AG09309 (cell line): ENCODE data around the gene FTL.

Experiments used
- DNase-seq: peaks from one replicate; pipeline ENCODE4 v3.0.0-alpha.2; 2010; ENCODE audit warnings: low read depth
- H3K4me3 ChIP-seq: 2 replicates; pipeline ENCODE4 v1.5.1; 2011; ENCODE audit warnings: mild to moderate bottlenecking, low read depth, low read length, moderate library complexity; ENCODE audit not compliant: control insufficient read depth
- TF ChIP-seq, protein P1 (sequence below): IDR thresholded peaks from 2 replicates; pipeline ENCODE4 v1.5.1; 2011; ENCODE audit warnings: mild to moderate bottlenecking, low read depth, low read length, inconsistent platforms; ENCODE audit not compliant: insufficient read depth, control insufficient read depth; ENCODE audit errors: missing control alignments

Gene FTL

DNA sequence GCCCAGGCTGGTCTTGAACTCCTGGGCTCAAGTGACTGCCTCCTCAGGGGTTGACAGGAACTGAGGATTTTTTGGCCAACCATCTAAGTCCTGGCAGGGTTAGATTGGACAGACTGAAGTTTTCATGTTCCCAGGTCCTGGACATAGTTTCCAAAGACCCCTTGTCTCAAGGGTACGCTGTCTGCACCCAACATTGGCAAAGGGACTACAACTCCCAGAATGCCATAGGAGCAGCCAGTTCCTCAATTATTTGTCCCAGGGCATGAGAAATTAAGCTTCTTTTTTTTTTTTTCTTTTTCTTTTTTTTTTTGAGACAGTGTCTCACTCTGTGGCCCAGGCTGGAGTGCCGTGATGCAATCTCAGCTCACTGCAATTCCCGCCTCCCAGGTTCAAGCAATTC lies 21.1 kb downstream of the FTL start:
- DNase-seq: no peak
- TF ChIP-seq, protein P1, sequence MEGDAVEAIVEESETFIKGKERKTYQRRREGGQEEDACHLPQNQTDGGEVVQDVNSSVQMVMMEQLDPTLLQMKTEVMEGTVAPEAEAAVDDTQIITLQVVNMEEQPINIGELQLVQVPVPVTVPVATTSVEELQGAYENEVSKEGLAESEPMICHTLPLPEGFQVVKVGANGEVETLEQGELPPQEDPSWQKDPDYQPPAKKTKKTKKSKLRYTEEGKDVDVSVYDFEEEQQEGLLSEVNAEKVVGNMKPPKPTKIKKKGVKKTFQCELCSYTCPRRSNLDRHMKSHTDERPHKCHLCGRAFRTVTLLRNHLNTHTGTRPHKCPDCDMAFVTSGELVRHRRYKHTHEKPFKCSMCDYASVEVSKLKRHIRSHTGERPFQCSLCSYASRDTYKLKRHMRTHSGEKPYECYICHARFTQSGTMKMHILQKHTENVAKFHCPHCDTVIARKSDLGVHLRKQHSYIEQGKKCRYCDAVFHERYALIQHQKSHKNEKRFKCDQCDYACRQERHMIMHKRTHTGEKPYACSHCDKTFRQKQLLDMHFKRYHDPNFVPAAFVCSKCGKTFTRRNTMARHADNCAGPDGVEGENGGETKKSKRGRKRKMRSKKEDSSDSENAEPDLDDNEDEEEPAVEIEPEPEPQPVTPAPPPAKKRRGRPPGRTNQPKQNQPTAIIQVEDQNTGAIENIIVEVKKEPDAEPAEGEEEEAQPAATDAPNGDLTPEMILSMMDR: no peak
- H3K4me3 ChIP-seq: no peak overlapping the region

DNA sequence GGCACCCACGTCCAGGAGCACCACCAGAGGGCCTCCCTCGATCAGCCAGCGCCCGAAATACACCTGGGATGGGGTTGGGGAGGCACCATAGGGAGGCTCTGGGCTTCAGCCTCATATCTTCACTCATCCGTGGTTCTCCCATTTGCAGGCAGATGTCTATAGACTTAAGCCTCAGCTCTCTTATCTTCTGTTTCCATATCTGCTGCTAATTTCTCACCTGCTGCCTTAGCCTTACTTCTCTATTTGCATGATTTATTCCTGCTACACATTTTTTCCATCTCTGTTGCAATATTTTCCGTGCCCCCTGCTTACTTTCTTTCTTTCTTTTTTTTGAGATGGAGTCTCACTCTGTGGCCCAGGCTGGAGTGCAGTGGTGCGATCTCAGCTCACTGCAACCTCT lies 22.2 kb downstream of the FTL start:
- TF ChIP-seq, protein P1: no peak
- no peak overlapping the region for H3K4me3 ChIP-seq
- no peak for DNase-seq

DNA sequence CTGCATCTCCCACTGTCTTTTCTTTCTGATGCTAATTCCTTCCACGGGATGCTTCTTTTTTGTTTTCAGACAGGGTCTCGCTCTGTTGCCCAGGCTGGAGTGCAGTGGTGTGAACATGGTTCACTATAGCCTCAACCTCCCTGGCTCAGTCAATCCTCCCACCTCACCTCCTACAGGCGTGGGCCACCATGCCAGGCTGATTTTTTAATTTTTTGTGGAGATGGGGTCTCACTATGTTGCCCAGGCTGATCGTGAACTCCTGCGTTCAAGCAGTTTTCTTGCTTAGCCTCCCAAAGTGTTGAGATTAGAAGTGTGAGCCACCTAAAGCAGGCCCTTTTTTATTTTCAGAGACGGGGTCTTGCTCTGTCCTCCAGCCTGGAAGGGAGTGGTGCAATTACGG lies 23.2 kb downstream of the FTL start:
- no peak overlapping the region for H3K4me3 ChIP-seq
- DNase-seq: no peak
- TF ChIP-seq, protein P1: no peak

DNA sequence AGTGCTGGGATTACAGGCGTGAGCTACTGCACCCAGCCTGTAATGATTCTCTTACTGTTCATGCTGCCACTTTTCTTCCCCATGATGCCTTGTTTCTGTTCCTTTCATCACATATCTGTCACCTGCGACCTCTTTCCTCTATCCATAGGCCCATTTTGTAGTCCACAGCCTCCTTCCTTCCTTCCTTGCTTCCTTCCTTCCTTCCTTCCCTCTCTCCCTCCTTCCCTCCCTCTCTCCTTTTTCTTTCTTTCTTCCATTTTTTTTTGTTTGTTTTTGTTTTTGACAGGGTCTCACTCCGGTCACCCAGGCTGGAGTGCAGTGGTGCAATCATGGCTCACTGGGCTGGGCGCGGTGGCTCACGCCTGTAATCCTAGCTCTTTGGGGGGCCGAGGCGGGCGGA lies 23.8 kb downstream of the FTL start:
- H3K4me3 ChIP-seq: no peak overlapping the region
- TF ChIP-seq, protein P1: no peak
- DNase-seq: no peak

DNA sequence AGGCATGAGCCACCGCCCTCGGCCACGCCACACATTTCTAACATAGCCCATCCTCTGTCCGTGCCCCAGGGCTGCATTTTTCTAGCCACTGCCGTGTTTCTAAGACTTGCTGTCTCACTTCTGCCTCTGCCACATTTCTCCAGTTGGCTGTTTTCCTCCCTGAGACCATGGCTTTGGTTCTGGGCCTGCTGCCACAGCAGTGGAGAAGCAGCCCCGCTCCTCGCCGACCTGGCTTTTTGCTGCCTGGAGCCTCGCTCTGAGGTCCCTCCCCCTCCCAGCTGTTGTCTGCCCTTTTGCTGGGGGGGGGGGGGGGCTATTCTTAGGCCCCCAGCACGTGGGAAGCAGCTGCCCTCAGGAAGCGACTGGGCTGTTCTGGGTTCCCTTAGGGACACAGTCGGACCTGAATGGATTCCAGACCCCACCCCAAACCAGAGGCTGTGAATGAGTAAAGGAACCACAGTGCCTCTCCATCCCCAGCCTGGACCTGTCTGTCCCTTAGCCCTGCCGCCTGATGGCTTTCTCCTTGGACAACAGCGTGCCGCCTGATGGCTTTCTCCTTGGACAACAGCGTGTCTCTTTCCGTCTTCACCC lies 24.7 kb downstream of the FTL start:
- H3K4me3 ChIP-seq: no peak overlapping the region
- TF ChIP-seq, protein P1: no peak
- no peak for DNase-seq

DNA sequence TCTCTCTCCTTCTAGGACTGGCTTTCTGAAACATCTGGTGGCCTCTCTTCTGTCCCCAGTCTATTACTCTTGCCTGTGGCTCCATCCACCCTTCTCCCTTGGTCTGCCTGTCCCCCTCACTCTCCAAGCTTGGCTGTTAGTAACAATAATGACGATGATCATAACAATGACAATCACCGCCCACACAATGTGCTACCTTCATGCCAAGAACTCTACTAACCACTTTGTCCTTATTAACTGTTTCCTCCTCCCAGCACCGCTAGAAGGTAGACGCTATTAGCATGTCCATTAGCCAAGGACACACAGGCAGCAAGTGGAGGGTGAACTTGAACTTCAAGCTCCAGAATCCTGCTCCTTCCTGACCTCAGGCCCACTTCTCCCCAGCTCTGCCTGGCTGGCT lies 25.3 kb downstream of the FTL start:
- TF ChIP-seq, protein P1: no peak
- no peak for DNase-seq

More for the DNA sequence above, 25.3 kb downstream of the FTL start:
- no peak overlapping the region for H3K4me3 ChIP-seq
